Pancreas (tissue), 10 donors: Measurements from ENCODE around the gene SNTG2. TPM values are rescaled to one million over a fixed set of nuclear protein-coding genes. Genes with fewer than 3 reads are reported as not detected.

Experiments used
- ATAC-seq, 4 donors: fragments of 200-7000 bp; cut with Tn5 transposase; one replicate each; pipeline versions ENCODE4 v1.8.0 to v1.9.1; 2020; ENCODE audit warnings: mild to moderate bottlenecking in 4 of 4, moderate library complexity in 4 of 4
- DNase-seq, 6 donors: peaks; one replicate each; pipeline ENCODE4 v3.0.0-alpha.2; 2020
- FAIRE-seq: peaks from 2 replicates; lab custom pipeline; 2012; peaks lifted over from hg19 to GRCh38; lab: Jason Lieb, UNC
- H3K27ac ChIP-seq, 4 donors: fragments of 200-600 bp; sonication (generic); 1 replicate in 3 of 4; 2 replicates in 1 of 4; pipeline versions ENCODE4 v1.5.0 to v1.8.0; 2020
- H3K27me3 ChIP-seq, 4 donors: fragments of 200-600 bp; one replicate each; pipeline ENCODE4 v1.8.0; 2021
- H3K36me3 ChIP-seq, 3 donors: fragments of 200-600 bp; sonication (generic) in 1 of 3; one replicate each; pipeline versions ENCODE4 v1.5.0 to v1.8.0; 2020 to 2021
- H3K4me1 ChIP-seq, 3 donors: fragments of 200-600 bp; one replicate each; pipeline ENCODE4 v1.8.0; 2021
- H3K4me3 ChIP-seq, 4 donors: fragments of 200-600 bp; sonication (generic) in 2 of 4; one replicate each; pipeline versions ENCODE4 v1.5.0 to v1.8.0; 2020 to 2021
- H3K9me3 ChIP-seq, 4 donors: fragments of 200-600 bp; one replicate each; pipeline ENCODE4 v1.8.0; 2021
- WGBS, 2 donors: extraction: QIAGEN DNeasy Blood & Tissue Kit; methylation state at CpG; one replicate each; pipeline ENCODE4 v1.1.7; 2013; 5-methylcytosine and 5-hydroxymethylcytosine counted together
- intact Hi-C, 3 donors: fragments of 100-400 bp; cut with DNase I; formaldehyde crosslinking; loops; one replicate each; pipeline versions ENCODE4 v1.11.1 to v1.14.2; 2022
- polyA plus RNA-seq, 2 donors: library from polyadenylated mRNA; stranded (reverse); fragments of 200-250 nt; gene quantifications; one replicate each; pipeline ENCODE4 v1.2.3, GENCODE V29; 2013
- total RNA-seq, 6 donors: library from RNA; stranded (reverse); fragmentation: NEBNext Ultra II Directional in 4 of 6; extraction: Animal tissue kit (Norgen Biotek cat#: 25700) in 4 of 6; gene quantifications; one replicate each; pipeline versions ENCODE4 v1.2.1 to v1.2.4, GENCODE V29; 2021 to 2023
- TF ChIP-seq, protein P1 (sequence below), 4 donors: fragments of 200-600 bp; sonication (generic) in 3 of 4; IDR thresholded peaks; one replicate each; pipeline versions ENCODE4 v1.5.0 to v1.8.0; 2021; ENCODE audit warnings: antibody characterized with exemption in 4 of 4
- donor health status: healthy with polysubstance abuse.
- donor health status: DM: no; HTN: no; CAD: no; lungs with moderate emphysema.
- donor health status: DM: no; HTN: no; CAD: no.
- donor health status: control.
- donor health status: control.
- donor health status: Bipolar disorder and iron deficiency.
- donor health status: DM: yes; HTN: yes; CAD: no.
- donor health status: DM: no; HTN: no; CAD: no.
- donor health status: DM: no; HTN: no; CAD: no.
- donor health status: DM: yes; HTN: yes; CAD: no.

The SNTG2 gene
- total and polyA plus RNA-seq, 8 donors = 1.4 to 19.2 (median 4.6) TPM

DNA sequence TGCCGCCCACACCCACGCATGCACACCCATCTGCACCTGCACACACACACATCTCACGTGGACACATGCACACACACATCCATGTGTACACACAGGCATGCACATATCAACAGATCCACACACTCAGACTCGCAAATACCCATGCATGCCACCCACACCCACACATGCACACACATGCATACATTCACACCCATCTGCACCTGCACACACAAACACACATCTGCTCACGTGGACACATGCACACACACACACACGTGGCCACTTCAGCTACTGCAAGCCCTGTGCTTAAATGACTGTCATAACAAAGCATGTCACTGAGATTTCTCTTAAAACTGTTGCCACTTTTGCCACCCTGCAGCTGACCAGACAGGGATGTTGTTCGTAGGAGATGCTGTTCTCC is 186.6 kb downstream of the SNTG2 start:
- Histone ChIP-seq H3K4me3 (no peak overlapping the region), H3K36me3 (no peaks in the 10 kb centered on the region), H3K27ac (no peak overlapping the region), H3K4me1 (no peaks in the 10 kb centered on the region), H3K9me3 (no peaks in the 10 kb centered on the region), H3K27me3 (no peaks in the 10 kb centered on the region)
- WGBS, 2 donors = 52 to 73% methylated on average over 7 of the region's 7 CpGs
- DNase-seq (no peak), FAIRE-seq (no peak), ATAC-seq (no peak)
- intact Hi-C loops = loop anchor here in 1 of 3 donors (10.0 kb wide), 1 partner anchor 282 kb away; no protein-coding TSS in a partner anchor
- TF ChIP-seq, protein P1, sequence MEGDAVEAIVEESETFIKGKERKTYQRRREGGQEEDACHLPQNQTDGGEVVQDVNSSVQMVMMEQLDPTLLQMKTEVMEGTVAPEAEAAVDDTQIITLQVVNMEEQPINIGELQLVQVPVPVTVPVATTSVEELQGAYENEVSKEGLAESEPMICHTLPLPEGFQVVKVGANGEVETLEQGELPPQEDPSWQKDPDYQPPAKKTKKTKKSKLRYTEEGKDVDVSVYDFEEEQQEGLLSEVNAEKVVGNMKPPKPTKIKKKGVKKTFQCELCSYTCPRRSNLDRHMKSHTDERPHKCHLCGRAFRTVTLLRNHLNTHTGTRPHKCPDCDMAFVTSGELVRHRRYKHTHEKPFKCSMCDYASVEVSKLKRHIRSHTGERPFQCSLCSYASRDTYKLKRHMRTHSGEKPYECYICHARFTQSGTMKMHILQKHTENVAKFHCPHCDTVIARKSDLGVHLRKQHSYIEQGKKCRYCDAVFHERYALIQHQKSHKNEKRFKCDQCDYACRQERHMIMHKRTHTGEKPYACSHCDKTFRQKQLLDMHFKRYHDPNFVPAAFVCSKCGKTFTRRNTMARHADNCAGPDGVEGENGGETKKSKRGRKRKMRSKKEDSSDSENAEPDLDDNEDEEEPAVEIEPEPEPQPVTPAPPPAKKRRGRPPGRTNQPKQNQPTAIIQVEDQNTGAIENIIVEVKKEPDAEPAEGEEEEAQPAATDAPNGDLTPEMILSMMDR (IDR thresholded peaks at IDR 0.05) = no peak

GRCh38 chr2:1137913-1138391 is 187.3 kb downstream of the SNTG2 start:
- intact Hi-C loops = loop anchor here in 1 of 3 donors (10.0 kb wide), 1 partner anchor 283 kb away; no protein-coding TSS in a partner anchor
- Histone ChIP-seq H3K4me1 (no peaks in the 10 kb centered on the region), H3K9me3 (no peaks in the 10 kb centered on the region), H3K36me3 (no peaks in the 10 kb centered on the region), H3K27me3 (no peaks in the 10 kb centered on the region), H3K4me3 (no peak overlapping the region), H3K27ac (no peak overlapping the region)
- ATAC-seq = no peak
- FAIRE-seq = no peak
- TF ChIP-seq, protein P1 (IDR thresholded peaks at IDR 0.05) = no peak
- DNase-seq = no peak
- WGBS, 2 donors = 58 to 63% methylated on average over 15 of the region's 15 CpGs

GRCh38 chr2:1140389-1141003 is 189.8 kb downstream of the SNTG2 start:
- ATAC-seq (peak; percentile 84 to 98 (median 86)), DNase-seq (peak in 4 of 6 donors; percentile 24 to 84 (median 54)), FAIRE-seq (no peak)
- H3K9me3 ChIP-seq = no peaks in the 10 kb centered on the region
- 18 to 20% methylated on average over 17 of the region's 17 CpGs for WGBS, 2 donors
- no peaks in the 10 kb centered on the region for H3K27me3 ChIP-seq
- H3K4me1 ChIP-seq = no peaks in the 10 kb centered on the region
- no peak overlapping the region for H3K4me3 ChIP-seq
- H3K36me3 ChIP-seq = no peaks in the 10 kb centered on the region
- no peak overlapping the region for H3K27ac ChIP-seq
- TF ChIP-seq, protein P1 (IDR thresholded peaks at IDR 0.05) = peak; percentile 70 to 97 (median 85)
- intact Hi-C loops = no loop called here

GRCh38 chr2:1141079-1141478 is 190.4 kb downstream of the SNTG2 start:
- TF ChIP-seq, protein P1 (IDR thresholded peaks at IDR 0.05) = no peak
- 70 to 71% methylated on average over 7 of the region's 7 CpGs for WGBS, 2 donors
- ATAC-seq (no peak), FAIRE-seq (no peak), DNase-seq (no peak)
- intact Hi-C loops = no loop called here
- Histone ChIP-seq H3K27me3 (no peaks in the 10 kb centered on the region), H3K4me1 (no peaks in the 10 kb centered on the region), H3K36me3 (no peaks in the 10 kb centered on the region), H3K27ac (no peak overlapping the region), H3K4me3 (no peak overlapping the region), H3K9me3 (no peaks in the 10 kb centered on the region)

DNA sequence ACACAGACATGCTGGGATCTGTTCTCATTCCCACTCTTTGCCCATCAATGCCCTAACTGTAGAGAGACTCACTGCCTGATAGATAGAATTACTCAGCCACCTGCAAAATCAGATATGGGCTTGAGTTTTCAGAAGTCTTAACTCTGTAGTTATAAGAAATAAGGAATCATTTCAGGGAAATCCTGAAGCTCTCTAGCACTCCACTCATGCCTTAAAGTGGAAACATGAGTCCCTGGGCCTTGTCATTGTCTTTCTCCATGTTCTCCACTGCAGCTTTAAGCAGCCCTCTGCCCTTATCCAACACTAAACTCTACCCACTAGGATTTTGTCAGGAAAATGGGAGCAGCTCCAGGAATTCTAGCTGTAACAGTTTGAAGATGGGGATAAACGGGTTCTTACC is 192.5 kb downstream of the SNTG2 start:
- Histone ChIP-seq H3K27ac (no peak overlapping the region), H3K4me3 (no peak overlapping the region), H3K36me3 (no peaks in the 10 kb centered on the region), H3K27me3 (no peaks in the 10 kb centered on the region), H3K9me3 (no peaks in the 10 kb centered on the region), H3K4me1 (no peaks in the 10 kb centered on the region)
- TF ChIP-seq, protein P1 (IDR thresholded peaks at IDR 0.05) = no peak
- no peak for DNase-seq
- intact Hi-C loops = no loop called here
- WGBS, 2 donors = 77 to 83% methylated on average over 1 of the region's 1 CpG
- FAIRE-seq = no peak
- ATAC-seq = no peak
